ENCODE results near the gene DNAH17. TPM values are rescaled to one million over a fixed set of nuclear protein-coding genes. Genes with fewer than 3 reads are reported as not detected.

The DNAH17 gene
- total RNA-seq, 2 donors from 2014 or later, result 0.87 to 6.9 TPM

DNA sequence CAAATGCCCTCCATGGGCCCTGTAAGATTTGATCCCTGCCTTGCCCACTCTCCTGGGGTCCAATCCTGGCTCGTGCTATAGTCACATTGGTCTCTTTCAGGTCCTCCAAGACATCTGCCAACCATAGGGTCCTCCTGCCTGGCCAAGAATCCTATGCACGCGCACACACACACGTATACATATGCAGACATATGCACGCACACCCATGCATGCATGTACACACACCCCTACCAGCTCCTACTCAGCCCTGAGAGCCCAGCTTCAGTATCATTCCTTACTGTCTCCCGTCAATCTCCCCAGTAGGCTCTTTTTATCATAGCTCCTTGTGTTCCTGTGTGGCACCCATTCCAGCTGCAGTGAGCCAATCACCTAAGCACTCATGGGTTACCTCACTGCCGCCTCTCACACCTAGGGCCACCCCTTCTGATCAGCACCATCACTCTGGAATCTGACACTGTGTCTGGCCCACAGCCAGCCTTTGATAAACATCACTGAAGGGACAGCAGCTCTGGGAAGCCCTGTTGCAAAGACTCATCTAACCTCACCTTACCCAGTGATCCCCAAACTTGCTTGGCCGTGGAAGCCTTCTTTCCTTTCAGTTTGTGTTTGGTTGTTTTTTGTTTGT, 7.9 kb upstream of the DNAH17 start:
- no peak overlapping the region for H3K27ac ChIP-seq
- DNase-seq (ENCODE audit: low spot score), result no peak
- no peaks in the 10 kb centered on the region for H3K36me3 ChIP-seq
- 93% methylated on average over 8 of the region's 8 CpGs for WGBS
- no peaks in the 10 kb centered on the region for H3K9me3 ChIP-seq
- intact Hi-C loops (cut with DNase I), result no loop called here
- TF ChIP-seq POLR2AphosphoS5 (IDR thresholded peaks at IDR 0.05) (no peak), POLR2A (IDR thresholded peaks at IDR 0.05) (no peak)
- TF ChIP-seq, protein P1, sequence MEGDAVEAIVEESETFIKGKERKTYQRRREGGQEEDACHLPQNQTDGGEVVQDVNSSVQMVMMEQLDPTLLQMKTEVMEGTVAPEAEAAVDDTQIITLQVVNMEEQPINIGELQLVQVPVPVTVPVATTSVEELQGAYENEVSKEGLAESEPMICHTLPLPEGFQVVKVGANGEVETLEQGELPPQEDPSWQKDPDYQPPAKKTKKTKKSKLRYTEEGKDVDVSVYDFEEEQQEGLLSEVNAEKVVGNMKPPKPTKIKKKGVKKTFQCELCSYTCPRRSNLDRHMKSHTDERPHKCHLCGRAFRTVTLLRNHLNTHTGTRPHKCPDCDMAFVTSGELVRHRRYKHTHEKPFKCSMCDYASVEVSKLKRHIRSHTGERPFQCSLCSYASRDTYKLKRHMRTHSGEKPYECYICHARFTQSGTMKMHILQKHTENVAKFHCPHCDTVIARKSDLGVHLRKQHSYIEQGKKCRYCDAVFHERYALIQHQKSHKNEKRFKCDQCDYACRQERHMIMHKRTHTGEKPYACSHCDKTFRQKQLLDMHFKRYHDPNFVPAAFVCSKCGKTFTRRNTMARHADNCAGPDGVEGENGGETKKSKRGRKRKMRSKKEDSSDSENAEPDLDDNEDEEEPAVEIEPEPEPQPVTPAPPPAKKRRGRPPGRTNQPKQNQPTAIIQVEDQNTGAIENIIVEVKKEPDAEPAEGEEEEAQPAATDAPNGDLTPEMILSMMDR (IDR thresholded peaks at IDR 0.05), result no peak
- no peaks in the 10 kb centered on the region for H3K4me1 ChIP-seq (replicated peaks)
- no peak overlapping the region for H3K4me3 ChIP-seq
- no peaks in the 10 kb centered on the region for H3K27me3 ChIP-seq (replicated peaks; ENCODE audit: insufficient read depth)

- Histone ChIP-seq H3K4me1 (replicated peaks) (no peaks in the 10 kb centered on the region), H3K36me3 (no peaks in the 10 kb centered on the region), H3K27me3 (replicated peaks; ENCODE audit: insufficient read depth) (no peaks in the 10 kb centered on the region), H3K27ac (no peak overlapping the region), H3K4me3 (no peak overlapping the region), H3K9me3 (no peaks in the 10 kb centered on the region)
- WGBS, result 47% methylated on average over 4 of the region's 4 CpGs
- no peak for TF ChIP-seq POLR2AphosphoS5 (IDR thresholded peaks at IDR 0.05)
- TF ChIP-seq, protein P1 (IDR thresholded peaks at IDR 0.05), result no peak
- no peak for TF ChIP-seq POLR2A (IDR thresholded peaks at IDR 0.05)
- intact Hi-C loops (cut with DNase I), result no loop called here
- no peak for DNase-seq (ENCODE audit: low spot score)
Observed at GRCh38 chr17:78583091-78583490, 5.9 kb upstream of the DNAH17 start.

DNA sequence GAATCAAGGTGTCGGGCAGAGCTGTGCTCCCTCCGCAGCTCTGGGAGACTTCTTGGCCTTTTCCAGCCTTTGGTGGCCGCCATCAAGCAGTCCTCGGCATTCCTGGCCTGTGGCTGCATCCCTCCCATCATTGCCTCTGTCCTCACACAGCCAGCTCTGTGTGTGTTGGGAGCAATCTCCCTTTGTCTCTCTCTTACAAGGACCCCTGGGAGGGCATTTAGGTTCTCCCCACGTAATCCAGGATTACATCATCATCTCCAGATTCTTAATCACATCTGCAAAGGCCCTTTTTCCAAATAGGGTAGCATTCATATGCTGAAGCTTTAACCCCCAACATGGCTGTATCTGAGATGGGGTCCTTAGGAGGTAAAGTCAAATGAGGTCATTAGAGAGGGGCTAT, 4.1 kb upstream of the DNAH17 start:
- Histone ChIP-seq H3K9me3 (no peaks in the 10 kb centered on the region), H3K27ac (no peak overlapping the region), H3K27me3 (replicated peaks; ENCODE audit: insufficient read depth) (no peaks in the 10 kb centered on the region), H3K4me3 (no peak overlapping the region), H3K4me1 (replicated peaks) (no peaks in the 10 kb centered on the region), H3K36me3 (no peaks in the 10 kb centered on the region)
- TF ChIP-seq, protein P1 (IDR thresholded peaks at IDR 0.05), result no peak
- TF ChIP-seq POLR2AphosphoS5 (IDR thresholded peaks at IDR 0.05) (no peak), POLR2A (IDR thresholded peaks at IDR 0.05) (no peak)
- intact Hi-C loops (cut with DNase I), result no loop called here
- no peak for DNase-seq (ENCODE audit: low spot score)
- WGBS, result 84% methylated on average over 5 of the region's 5 CpGs

DNA sequence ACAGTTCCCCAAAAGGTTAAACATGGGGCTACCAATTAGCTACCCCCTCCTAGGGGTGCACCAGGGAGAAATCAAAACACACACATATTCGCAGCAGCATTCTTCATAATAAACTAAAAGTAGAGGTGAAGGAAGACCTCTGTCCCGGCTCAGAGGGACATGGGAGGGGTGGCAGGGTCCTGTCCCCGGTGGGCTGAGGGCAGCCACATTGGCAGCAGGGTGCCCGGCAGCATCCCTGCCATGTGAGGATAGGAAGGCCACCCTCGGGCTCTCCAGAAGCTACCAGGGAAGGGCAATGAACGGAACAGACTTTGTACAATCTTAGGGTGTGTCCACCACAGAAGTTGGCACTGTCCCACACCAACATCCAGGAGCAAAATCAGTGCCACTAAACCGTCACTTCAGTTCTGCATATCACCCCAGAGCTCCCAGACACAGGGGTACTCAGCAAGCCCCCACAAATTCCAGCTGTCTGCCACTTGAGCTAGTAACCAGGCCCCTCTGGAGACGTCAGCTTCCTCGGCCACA, 3.1 kb upstream of the DNAH17 start:
- Histone ChIP-seq H3K36me3 (no peaks in the 10 kb centered on the region), H3K4me3 (no peak overlapping the region), H3K4me1 (replicated peaks) (no peaks in the 10 kb centered on the region), H3K27me3 (replicated peaks; ENCODE audit: insufficient read depth) (no peaks in the 10 kb centered on the region), H3K9me3 (no peaks in the 10 kb centered on the region), H3K27ac (no peak overlapping the region)
- WGBS, result 78% methylated on average over 9 of the region's 9 CpGs
- intact Hi-C loops (cut with DNase I), result no loop called here
- DNase-seq (ENCODE audit: low spot score), result no peak
- TF ChIP-seq, protein P1 (IDR thresholded peaks at IDR 0.05), result no peak
- TF ChIP-seq POLR2A (IDR thresholded peaks at IDR 0.05), result no peak
- TF ChIP-seq POLR2AphosphoS5 (IDR thresholded peaks at IDR 0.05), result no peak
